Keratinocyte (primary cell): Measurements from ENCODE around the gene CCNH. TPM values are rescaled to one million over a fixed set of nuclear protein-coding genes. Genes with fewer than 3 reads are reported as not detected.

ENCODE experiments used
- DNase-seq: peaks from one replicate; pipeline ENCODE4 v3.0.0-alpha.2; 2011; ENCODE audit warnings: low read depth, missing footprints, low spot score
- FAIRE-seq: peaks from 2 replicates; lab custom pipeline; 2011; peaks lifted over from hg19 to GRCh38; lab: Jason Lieb, UNC
- H2AFZ ChIP-seq: 2 replicates; pipeline ENCODE4 v1.6.0; 2012; ENCODE audit warnings: low read length, control low read depth, inconsistent platforms; ENCODE audit not compliant: control insufficient read depth
- H3K27ac ChIP-seq: 2 replicates; pipeline ENCODE4 v1.5.1; 2011; ENCODE audit warnings: low read length; ENCODE audit not compliant: control insufficient read depth, insufficient read depth
- H3K27me3 ChIP-seq: 3 replicates; pipeline ENCODE4 v1.6.0; 2011; ENCODE audit warnings: low read length; ENCODE audit not compliant: control insufficient read depth, insufficient read depth; ENCODE audit errors: extremely low read depth
- H3K36me3 ChIP-seq, 2 experiments: 2 replicates in 1 of 2; 3 replicates in 1 of 2; pipeline ENCODE4 v1.5.1; 2011; ENCODE audit warnings: low read length in 2 of 2, mild to moderate bottlenecking in 1 of 2; ENCODE audit not compliant: control insufficient read depth in 2 of 2, insufficient read depth in 2 of 2; ENCODE audit errors: extremely low read depth in 1 of 2
- H3K4me1 ChIP-seq: 3 replicates; pipeline ENCODE4 v1.5.1; 2011; ENCODE audit warnings: low read length; ENCODE audit not compliant: control insufficient read depth, insufficient read depth; ENCODE audit errors: extremely low read depth
- H3K4me2 ChIP-seq: 3 replicates; pipeline ENCODE4 v1.6.0; 2011; ENCODE audit warnings: low read depth, low read length; ENCODE audit not compliant: control insufficient read depth, insufficient read depth; ENCODE audit errors: extremely low read depth
- H3K4me3 ChIP-seq, 3 experiments: fragments of 200-600 bp in 1 of 3; sonication (generic) in 1 of 3; 2 replicates in 2 of 3; 3 replicates in 1 of 3; pipeline ENCODE4 v1.5.1; 2011 to 2016; ENCODE audit warnings: low read length in 3 of 3, mild to moderate bottlenecking in 3 of 3, control low read depth in 2 of 3, inconsistent platforms in 1 of 3, low read depth in 1 of 3, mixed read lengths in 1 of 3, mixed run types in 1 of 3, moderate library complexity in 1 of 3; ENCODE audit not compliant: control insufficient read depth in 2 of 3, insufficient read depth in 2 of 3; ENCODE audit errors: extremely low read depth in 1 of 3
- H3K79me2 ChIP-seq: 2 replicates; pipeline ENCODE4 v1.6.0; 2012; ENCODE audit warnings: low read length; ENCODE audit not compliant: control insufficient read depth, insufficient read depth
- H3K9ac ChIP-seq: 3 replicates; pipeline ENCODE4 v1.6.0; 2011; ENCODE audit warnings: low read length; ENCODE audit not compliant: control insufficient read depth, insufficient read depth; ENCODE audit errors: extremely low read depth
- H3K9me1 ChIP-seq: 3 replicates; pipeline ENCODE4 v1.6.0; 2011; ENCODE audit warnings: low read length; ENCODE audit not compliant: control insufficient read depth, insufficient read depth; ENCODE audit errors: extremely low read depth
- H3K9me3 ChIP-seq: 2 replicates; pipeline ENCODE4 v1.5.1; 2012; ENCODE audit warnings: low read depth, low read length; ENCODE audit not compliant: control insufficient read depth
- H4K20me1 ChIP-seq: 3 replicates; pipeline ENCODE4 v1.6.0; 2011; ENCODE audit warnings: low read length; ENCODE audit not compliant: control insufficient read depth, insufficient read depth; ENCODE audit errors: extremely low read depth
- CTCF ChIP-seq, 3 experiments: IDR thresholded peaks in 1 of 3; conservative IDR thresholded peaks in 1 of 3; optimal IDR thresholded peaks in 1 of 3; 2 replicates in 2 of 3; 3 replicates in 1 of 3; pipeline versions ENCODE3 to v1.5.1; 2011; ENCODE audit warnings: low read length in 3 of 3, mild to moderate bottlenecking in 3 of 3, moderate library complexity in 2 of 3, control low read depth in 1 of 3, inconsistent platforms in 1 of 3; ENCODE audit not compliant: insufficient read depth in 2 of 3; ENCODE audit errors: extremely low read depth in 1 of 3
- EZH2 ChIP-seq: IDR thresholded peaks from one replicate; pipeline ENCODE4 v1.6.1; 2012; ENCODE audit warnings: inconsistent platforms, mild to moderate bottlenecking, low read length, moderate library complexity
- dilution Hi-C: fragments of 300-500 bp; cut with MboI; formaldehyde crosslinking; loops from one replicate; pipeline ENCODE4 v1.7.0; 2020; ENCODE audit warnings: low sequenced_read_pairs; ENCODE audit not compliant: extremely low pct_ligation_motif_present
- polyA plus RNA-seq, 5 experiments: library from polyadenylated mRNA; depleted of rRNA in 3 of 5; stranded (reverse) in 3 of 5; stranded (forward) in 1 of 5; unstranded in 1 of 5; fragments of >200 nt; gene quantifications; 1 replicate in 1 of 5; 2 replicates in 3 of 5; 3 replicates in 1 of 5; pipeline versions ENCODE4 v1.2.1 to v1.2.3, GENCODE V29; 2011 to 2012; ENCODE audit warnings: missing spikeins in 2 of 5, low read depth in 1 of 5, low replicate concordance in 1 of 5

CCNH gene
- polyA plus RNA-seq, 1 donor (not counting 4 experiments of a cell fraction or from before 2014, with no cell fraction given) = 56.5 TPM

GRCh38 chr5:87403899-87404298 is 8.8 kb downstream of the CCNH start:
- dilution Hi-C loops = no loop called here
- TF ChIP-seq CTCF (optimal IDR thresholded peaks at IDR 0.05 in 1 of 3, IDR thresholded peaks at IDR 0.05 in 1 of 3, conservative IDR thresholded peaks at IDR 0.05 in 1 of 3; ENCODE audit: extremely low read depth in 1 of 3, insufficient read depth in 2 of 3, low read length in 3 of 3) (no peak), EZH2 (no peak)
- H3K9me3 ChIP-seq = no peaks in the 10 kb centered on the region
- H4K20me1 ChIP-seq = no peaks in the 10 kb centered on the region
- no peak overlapping the region for H3K9ac ChIP-seq
- no peak overlapping the region for H3K4me3 ChIP-seq
- peaks cover 12% of the 10 kb centered on the region for H3K79me2 ChIP-seq
- H3K27me3 ChIP-seq = no peaks in the 10 kb centered on the region
- H3K36me3 ChIP-seq = peaks cover 13 to 23% of the 10 kb centered on the region in 2 experiments
- no peak overlapping the region for H2AFZ ChIP-seq
- DNase-seq (no peak), FAIRE-seq (no peak)
- no peak overlapping the region for H3K27ac ChIP-seq
- no peaks in the 10 kb centered on the region for H3K9me1 ChIP-seq
- peaks cover 5% of the 10 kb centered on the region for H3K4me1 ChIP-seq
- no peak overlapping the region for H3K4me2 ChIP-seq

- peaks cover 13 to 27% of the 10 kb centered on the region in 2 experiments for H3K36me3 ChIP-seq
- H3K27me3 ChIP-seq = no peaks in the 10 kb centered on the region
- H3K9ac ChIP-seq = no peak overlapping the region
- no peak overlapping the region for H3K4me3 ChIP-seq
- DNase-seq (no peak), FAIRE-seq (no peak)
- H3K27ac ChIP-seq = no peak overlapping the region
- peaks cover 7% of the 10 kb centered on the region for H3K4me1 ChIP-seq
- H3K79me2 ChIP-seq = peaks cover 9% of the 10 kb centered on the region
- no peaks in the 10 kb centered on the region for H3K9me1 ChIP-seq
- H3K9me3 ChIP-seq = no peaks in the 10 kb centered on the region
- dilution Hi-C loops = no loop called here
- TF ChIP-seq EZH2 (no peak), CTCF (optimal IDR thresholded peaks at IDR 0.05 in 1 of 3, IDR thresholded peaks at IDR 0.05 in 1 of 3, conservative IDR thresholded peaks at IDR 0.05 in 1 of 3; ENCODE audit: extremely low read depth in 1 of 3, insufficient read depth in 2 of 3, low read length in 3 of 3) (no peak)
- no peak overlapping the region for H2AFZ ChIP-seq
- H4K20me1 ChIP-seq = no peaks in the 10 kb centered on the region
- no peak overlapping the region for H3K4me2 ChIP-seq
These were observed 9.3 kb downstream of the CCNH start for GRCh38 chr5:87403409-87403808.
